GM18873 (cell line): ENCODE data around the gene PAMR1.
A peak's percentile ranks its signal among the peaks of the same experiment; 100 is the strongest.

Source experiments
- ATAC-seq: cut with Tn5 transposase; IDR thresholded peaks from one replicate; pipeline ENCODE4 v1.9.1; 2021; ENCODE audit warnings: mild to moderate bottlenecking, moderate library complexity, moderate number of reproducible peaks; ENCODE audit not compliant: unreplicated experiment, low FRiP score

Gene PAMR1

DNA sequence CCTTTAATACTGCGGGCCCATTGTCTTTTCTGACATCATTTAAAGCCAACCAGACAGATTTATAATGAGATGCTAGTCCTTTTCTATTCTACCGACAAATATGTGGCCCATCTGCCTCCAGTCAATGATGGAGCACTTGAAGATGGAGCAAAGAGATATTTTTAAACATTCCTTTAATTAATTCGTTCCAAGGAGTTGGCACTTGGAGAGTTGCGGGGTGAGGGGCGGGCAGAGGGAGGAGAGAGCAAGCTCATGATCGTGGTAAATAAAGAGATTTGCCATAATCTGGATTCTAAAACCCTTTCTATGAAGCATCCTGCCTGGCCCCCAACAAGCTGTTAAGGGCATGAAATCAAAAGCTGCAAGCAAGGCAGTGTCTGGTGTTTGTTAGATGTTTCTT is 111.1 kb downstream of the PAMR1 start:
- ATAC-seq: no peak

DNA sequence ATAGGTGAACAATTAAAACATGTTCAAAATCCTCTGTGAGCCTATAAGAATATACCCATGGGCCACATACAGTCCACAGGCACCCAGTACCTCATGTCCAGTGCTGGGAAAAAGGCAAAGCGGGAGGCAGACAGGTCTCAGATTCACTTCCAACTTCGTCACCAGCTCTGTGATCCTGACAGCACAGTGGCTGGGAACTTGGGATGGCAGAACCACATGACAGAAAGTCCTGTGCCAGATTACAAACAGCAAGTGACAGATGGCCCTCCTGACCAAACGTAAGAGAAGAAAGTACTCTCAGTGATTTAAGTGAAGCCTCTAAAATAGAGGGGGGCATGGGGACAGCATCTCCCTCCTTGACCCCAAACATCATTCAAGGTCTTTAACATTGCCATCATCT is 111.8 kb downstream of the PAMR1 start:
- ATAC-seq: no peak

DNA sequence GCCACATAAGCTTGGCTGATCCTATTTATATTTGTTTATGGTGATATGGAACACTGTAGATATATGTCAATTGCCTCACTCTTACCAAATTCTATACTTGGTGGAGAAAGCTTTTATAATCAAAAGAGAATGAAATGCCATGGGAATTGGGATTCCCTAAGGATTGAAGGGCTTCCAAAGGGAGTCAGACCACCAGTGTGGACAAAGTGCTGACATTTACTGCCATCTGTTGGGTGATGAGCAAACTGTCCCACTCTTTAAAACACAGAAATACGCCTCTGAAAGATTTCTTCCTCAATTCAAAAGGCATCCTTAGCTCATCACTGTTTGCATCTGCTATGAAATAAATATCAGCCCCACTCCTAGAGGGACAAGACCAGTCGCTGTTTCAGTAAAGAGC is 113.1 kb downstream of the PAMR1 start:
- ATAC-seq: no peak

DNA sequence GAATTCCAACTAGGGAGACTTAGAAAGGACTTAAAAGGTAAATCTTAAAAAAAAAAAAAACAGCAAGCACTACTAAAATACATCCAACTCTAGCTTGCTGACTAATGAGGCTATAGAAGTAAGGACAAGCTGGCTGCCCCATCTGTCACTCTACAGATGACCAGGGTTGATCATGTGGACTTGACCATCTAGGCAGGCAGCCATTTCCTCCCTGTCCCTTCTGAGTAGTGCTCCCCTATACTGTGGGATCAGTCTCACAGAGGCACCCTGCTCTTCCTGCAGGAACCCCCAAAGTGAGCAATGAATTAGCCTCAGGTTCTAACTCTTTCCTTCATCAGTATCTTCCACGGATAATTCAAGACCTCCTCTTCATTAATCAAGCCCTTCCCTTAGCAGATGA is 118.4 kb downstream of the PAMR1 start:
- ATAC-seq: no peak

DNA sequence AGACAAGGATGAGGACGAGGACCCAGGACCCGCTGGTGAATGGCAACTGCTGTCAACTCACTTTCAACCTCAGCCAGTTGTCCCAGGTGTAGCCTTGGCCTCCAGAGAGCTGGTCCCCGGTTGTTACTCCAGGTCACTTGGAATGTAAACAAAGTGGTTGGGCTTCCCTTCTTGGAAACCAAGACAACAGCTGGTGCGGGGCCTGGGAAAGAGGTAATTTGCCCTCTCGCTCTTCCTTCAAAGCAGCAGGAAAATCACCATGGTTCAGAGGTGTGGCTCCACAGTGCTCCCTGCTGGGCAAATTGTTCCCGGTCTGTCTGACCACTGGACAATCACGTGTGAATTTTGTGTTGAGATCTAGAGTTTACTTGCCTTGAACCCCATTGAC is 121.0 kb downstream of the PAMR1 start:
- ATAC-seq: no peak

DNA sequence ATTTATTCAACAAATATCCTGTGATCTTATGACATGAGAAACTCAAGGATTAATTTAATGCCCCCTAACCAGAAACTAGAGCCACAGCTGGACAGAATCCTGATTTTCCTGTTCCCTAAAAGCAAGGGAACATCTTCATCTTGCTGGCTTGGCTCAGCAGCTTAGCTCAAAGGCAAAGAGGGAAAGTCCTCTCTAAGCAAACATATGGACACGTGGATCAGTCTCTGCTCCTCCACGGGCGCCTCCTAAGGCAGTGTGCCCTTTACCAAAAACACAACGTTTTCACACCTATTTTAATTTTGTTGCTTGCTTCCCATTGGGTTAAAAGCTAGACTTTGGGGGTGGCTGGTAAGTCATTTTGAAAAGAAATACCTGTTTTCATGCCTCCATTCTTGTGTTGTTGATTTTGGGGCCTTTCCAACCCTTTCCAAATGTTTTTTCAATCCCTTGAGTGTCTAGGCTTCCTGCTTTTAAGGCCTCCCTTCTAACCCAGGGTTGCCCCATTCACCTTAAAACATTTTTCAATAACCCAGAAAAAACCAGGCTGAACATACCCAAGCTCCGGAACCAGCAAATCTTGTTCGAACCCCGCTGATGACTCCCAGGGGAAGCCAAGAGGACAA is 121.5 kb downstream of the PAMR1 start:
- ATAC-seq: no peak

DNA sequence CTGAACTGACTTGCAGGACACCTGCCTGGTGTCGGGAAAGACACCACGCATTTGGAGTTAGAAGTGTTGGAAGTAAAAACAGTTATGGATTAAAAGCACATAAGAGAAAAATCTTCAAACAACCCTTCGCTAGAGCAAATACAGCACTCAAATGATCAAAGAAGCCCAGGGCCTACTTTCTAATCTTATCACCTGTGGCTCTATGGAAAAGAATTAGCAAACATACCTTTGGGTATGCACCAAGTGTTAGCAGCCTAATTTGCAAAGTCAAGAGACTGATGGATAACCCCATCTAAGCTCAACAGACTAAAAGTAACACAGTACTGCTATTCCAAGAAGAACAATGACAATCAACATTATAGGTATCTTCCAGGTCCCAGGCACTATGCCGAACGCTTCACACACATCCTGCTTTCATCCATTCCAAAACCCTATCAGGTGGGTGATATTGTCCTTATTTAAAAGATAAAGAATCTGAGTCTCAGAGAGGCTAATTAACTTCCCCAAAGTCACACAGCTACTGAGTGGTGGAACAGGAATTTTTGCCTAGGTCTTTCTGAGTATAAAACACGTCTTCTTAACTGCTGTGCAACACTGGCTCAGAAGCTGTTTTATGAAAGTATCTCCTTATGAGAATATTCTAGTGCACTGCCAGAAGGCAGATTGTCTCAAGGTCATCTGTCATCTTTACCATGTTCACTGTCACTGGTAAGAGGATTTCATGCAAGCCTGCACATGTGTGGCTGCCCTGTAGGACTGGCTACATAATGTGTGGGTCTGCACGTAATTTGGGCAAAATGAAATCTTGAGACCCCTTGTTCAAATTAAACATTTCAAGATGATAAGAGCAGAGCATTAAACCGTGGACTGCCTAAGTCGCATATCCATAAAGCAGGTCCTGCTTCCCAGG is 122.4 kb downstream of the PAMR1 start:
- ATAC-seq: no peak

DNA sequence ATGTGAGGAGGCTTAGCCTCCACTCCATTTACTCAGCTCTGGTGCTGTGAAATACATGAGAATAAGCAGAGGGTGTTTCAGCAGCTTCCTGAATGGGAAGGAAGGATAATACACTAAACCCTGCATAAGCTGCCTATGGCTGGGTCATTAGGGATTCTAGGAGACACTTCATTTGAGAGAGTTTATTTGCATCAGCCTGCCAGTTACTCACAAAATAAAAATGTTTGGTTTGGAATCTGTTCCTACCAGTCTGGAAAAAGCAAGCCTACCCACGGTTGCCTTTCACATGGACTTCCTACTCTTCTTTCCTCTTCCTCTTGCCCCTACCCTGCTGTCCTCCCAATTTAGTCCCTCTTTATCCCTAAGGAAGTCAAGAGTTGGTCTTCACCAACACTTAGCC is 126.5 kb downstream of the PAMR1 start:
- no peak for ATAC-seq

DNA sequence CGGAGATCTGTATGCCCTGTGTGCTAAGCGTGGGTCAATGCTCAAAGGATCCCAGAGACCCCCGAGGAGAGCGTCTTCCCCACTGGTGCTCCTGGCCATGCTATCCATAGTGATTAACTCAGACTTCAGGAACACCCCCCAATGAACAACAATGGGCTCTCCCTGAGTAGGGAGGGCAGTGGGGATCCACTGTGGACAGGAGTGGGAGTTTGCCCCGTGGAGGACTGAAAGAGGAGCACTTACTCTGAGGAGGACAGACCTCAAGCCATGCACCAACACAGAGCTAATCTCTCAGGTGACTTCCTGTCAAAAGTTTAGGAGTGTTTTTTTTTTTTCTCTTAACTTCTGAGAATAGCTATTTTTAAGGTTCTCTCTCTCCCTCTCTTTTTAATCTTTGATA is 130.5 kb downstream of the PAMR1 start:
- no peak for ATAC-seq

DNA sequence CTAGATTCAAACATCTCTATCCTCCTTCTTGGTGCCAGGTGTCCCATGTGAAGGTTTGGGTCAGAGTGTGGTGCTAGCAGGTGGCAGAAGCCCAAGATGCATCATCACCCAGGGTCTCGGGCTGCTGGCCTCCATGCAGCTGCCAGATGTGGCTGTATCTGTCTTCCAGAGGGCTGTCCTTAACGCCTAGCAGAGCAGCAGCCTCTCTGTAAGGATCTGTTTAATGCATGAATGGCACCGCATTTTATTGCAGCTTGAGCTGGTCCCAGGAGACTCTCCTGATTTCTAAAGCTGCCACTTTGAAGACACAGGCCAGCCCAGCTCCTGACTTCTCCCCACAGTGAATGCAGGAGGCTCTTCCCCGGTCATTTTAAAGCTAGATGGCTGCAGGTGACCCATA is 132.3 kb downstream of the PAMR1 start:
- no peak for ATAC-seq

DNA sequence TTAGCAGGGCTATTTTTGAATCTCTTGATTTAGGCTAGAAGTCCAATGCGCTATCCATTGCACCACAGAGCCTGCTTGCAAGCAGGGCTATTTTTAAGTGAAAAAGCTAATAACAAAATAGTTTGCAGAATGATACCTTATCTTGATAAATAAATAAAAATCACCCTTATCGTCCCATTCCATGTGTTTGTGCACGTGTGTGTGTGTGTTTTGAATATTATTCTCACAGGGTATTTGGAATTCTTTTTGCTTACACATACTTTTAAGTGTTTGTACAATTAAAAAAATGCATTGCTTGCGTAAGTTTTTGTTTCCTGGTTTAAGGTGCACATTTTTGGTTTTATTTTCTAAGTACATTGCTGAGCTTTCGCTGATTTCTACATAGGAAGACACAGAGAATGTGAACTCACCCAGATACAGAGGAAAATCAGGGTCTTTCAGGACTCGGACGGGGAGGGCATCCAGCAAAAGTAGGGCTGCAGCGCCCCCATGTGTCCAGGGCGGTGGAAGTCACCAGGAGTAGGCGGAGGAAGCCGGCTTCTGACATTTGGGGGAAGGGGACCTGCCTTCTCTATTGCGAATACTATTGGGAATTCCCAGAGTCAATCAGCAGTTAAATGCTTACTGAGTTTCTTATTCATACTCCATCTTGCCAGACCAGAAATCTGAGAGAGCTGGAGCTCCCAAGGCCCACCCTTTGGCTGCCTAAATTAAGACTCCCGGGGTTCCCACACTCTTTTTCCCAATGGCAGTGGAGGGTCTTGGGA is 133.3 kb downstream of the PAMR1 start:
- no peak for ATAC-seq

DNA sequence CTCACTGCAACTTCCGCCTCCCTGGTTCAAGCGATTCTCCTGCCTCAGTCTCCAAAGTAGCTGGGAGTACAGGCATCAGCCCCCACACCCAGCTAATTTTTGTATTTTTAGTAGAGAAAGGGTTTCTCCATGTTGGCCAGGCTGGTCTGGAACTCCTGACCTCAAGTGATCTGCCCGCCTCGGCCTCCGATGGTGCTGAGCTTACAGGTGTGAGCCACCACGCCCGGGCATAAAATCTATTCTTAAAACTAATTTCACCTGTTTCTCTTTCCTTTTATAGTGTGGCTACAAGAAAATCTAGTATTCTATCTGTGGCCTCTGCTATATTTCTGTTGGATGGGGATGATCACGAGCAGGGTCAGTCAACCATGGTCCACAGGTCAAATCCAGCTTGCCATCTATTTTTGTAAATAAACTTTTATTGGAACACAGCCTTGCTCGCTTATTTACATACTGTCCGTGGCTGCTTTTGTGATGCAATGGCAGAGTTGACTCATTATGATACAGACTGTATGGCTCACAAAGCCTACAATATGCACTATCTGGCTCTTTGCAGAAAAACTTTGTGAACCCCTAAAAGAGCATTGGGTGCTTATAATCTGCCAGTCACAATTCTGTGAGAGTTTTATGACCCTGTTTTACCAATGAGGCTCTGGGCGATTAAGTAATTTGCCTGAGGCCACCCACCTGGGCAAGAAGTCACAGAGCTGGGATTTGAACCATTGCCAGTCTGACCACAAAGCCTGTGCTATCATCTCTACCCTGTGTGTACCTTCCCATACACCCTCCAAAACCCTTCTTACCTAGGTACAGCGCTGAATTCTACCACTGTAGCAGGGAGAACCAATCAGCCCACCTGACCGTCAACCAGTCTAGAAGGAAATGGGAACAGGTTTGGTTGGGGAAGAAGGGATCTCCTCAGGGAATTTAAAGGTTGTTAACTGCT is 134.4 kb downstream of the PAMR1 start:
- peak; percentile 65 for ATAC-seq

DNA sequence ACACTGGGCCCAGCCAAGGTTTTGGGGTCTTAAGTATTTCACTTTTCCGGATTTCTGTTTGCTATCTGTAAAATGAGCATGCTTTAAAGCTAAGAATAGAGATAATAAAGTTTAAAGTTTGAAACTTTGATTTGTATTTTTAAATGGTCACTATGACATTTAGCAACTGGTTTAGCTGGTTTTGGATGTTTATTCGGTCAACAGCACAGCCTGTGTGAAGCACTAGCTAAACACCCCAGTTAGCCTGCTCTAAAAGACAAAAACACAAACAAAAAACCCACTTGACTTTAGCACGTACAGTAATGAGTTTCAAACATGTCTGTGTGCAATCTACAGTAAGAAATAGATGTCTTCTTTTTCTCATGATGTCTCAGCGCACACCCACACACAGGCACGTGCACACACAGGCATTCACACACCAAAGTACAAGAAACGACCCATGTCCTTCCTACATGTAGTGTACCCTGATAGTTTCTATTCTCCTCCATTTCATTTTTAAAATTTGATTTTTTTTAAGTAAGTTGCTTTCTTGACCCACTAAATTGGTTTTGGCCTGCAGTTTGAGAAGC is 135.4 kb downstream of the PAMR1 start:
- no peak for ATAC-seq

DNA sequence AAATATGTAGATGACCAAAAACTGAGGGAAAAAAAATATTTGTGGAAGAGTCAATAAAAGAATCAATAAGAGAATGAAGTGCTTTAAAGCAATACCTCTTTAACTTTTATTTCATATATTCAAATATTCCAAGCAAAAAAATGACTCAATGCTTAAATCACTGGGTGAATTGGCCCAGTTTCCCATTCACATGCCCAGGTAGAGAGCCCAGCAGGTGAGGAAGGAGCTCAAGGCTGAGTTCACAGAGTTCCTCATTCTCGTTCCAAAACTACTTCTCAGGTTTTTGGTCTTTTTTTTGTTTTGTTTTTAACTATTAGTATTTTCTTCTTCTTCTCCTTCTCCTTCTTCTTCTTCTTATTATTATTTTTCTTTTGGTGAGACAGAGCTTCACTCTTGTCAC is 136.3 kb downstream of the PAMR1 start:
- ATAC-seq: no peak

DNA sequence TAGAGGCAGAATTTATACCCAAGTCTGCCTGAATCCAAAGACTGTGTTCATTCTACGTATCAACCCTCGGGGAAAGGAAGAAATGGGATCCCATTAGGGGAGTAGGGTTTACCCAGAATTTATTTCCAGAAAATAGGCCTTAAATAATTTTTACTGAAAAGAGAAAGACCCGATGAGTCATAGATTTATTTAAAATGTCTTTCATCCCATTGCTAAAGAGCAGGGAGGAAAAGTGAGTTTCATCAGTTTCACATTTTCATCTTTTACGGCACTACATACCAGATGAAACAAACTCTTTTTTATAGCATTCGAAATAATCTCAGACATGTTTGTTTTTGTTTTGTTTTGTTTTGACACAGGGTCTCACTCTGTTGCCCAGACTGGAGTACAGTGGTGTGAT is 137.4 kb downstream of the PAMR1 start:
- no peak for ATAC-seq

DNA sequence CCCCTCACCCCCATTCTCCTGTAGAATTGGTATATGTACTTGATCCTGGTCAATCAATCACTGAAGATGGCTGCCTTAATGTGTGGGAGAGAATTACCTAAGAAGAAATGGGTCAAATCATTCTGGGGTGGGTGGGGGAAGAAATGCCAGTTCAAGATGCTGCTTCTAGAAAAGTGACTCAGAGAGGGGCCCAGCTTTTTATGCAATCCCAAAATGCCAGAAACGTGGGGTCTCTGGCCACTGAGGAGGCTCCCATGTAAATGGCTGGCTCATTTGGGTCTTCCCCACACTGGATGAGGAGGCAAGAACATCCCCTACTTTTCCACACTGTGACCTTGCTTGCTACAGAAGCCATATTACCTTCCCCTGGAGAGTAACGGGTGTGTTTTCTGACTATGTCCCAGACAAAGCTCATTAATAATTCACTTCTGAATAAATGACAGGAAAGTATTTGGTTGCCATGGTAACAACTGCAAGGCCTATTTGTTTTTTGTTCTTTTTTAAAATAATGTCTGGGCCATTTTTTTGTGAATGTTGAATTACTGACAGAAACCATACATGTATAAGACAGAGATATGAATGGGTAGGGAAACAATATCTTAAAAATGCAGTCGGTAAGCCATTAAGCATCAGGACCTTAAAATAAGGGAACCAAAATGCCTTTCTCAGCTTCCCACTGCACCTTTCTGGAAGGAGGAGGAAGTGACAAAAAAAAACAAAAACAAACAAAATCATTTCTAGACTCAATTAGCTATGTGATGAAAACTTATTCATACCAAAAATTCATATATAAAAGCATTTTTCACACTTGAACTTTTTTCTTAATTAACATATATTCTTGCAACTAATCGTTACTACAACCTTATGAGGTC is 138.1 kb downstream of the PAMR1 start:
- ATAC-seq: no peak

DNA sequence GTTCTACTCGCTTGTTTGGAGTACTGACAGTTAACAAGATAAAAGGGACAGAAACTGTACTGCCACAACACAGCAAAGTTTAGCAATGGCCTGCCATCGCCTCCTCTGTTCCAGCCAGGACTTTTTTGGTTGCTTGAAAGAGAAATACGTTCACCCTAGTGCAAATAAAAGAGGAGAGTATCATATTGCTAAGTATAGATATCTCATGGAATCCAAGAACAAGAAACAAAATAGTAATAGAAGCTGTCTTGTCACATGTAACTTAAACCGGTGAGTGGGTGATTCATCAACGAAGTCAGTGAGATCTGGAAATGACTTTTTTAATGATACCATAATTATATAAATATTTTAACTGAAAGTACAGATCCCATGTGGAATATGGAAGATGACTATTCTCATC is 141.5 kb downstream of the PAMR1 start:
- no peak for ATAC-seq
